Activated T-cell treated with anti-CD3 and anti-CD28 coated beads, Interleukin-2, amount 50 U/mL, for 4 hours (primary cell): ENCODE results near the gene ABCD4. TPM values are rescaled to one million over a fixed set of nuclear protein-coding genes. Genes with fewer than 3 reads are reported as not detected.

Experiments used
- ATAC-seq, 2 donors: fragments of 200-7000 bp; cut with Tn5 transposase; one replicate each; pipeline ENCODE4 v1.10.0; 2021
- DNase-seq: peaks from one replicate; pipeline ENCODE4 v3.0.0-alpha.2; 2020
- H3K27me3 Mint-ChIP-seq: one replicate; pipeline ENCODE4 v1.8.0; 2021; ENCODE audit warnings: low read depth, mixed read lengths
- H3K36me3 Mint-ChIP-seq: one replicate; pipeline ENCODE4 v1.8.0; 2022; ENCODE audit warnings: mixed read lengths; ENCODE audit not compliant: insufficient read depth
- H3K4me1 Mint-ChIP-seq: one replicate; pipeline ENCODE4 v1.8.0; 2021; ENCODE audit warnings: low read depth, mixed read lengths
- H3K4me3 Mint-ChIP-seq: one replicate; pipeline ENCODE4 v1.8.0; 2021; ENCODE audit warnings: mild to moderate bottlenecking, moderate library complexity, mixed read lengths
- H3K9me3 Mint-ChIP-seq: one replicate; pipeline ENCODE4 v1.8.0; 2021; ENCODE audit warnings: mixed read lengths
- total RNA-seq, 3 donors: library from RNA; stranded (reverse); gene quantifications; one replicate each; pipeline ENCODE4 v1.2.1, GENCODE V29; 2021

Gene ABCD4
- total RNA-seq, 3 donors from 2014 or later = 30.4 to 35.7 (median 32.0) TPM

GRCh38 chr14:74240794-74241651 lies 61.7 kb downstream of the ABCD4 start:
- DNase-seq (no peak), ATAC-seq (peak; percentile 34 to 47)
- Mint-ChIP-seq H3K36me3 (no peaks in the 10 kb centered on the region), H3K4me1 (peaks cover 22% of the 10 kb centered on the region), H3K4me3 (peak overlapping the region; percentile 61), H3K9me3 (no peaks in the 10 kb centered on the region), H3K27me3 (peaks cover 81% of the 10 kb centered on the region)

GRCh38 chr14:74239848-74240793 lies 62.6 kb downstream of the ABCD4 start:
- H3K27me3 Mint-ChIP-seq = peaks cover 72% of the 10 kb centered on the region
- H3K36me3 Mint-ChIP-seq = no peaks in the 10 kb centered on the region
- no peak for DNase-seq
- ATAC-seq = peak; percentile 23 to 34
- H3K4me3 Mint-ChIP-seq = peak overlapping the region; percentile 61
- no peaks in the 10 kb centered on the region for H3K9me3 Mint-ChIP-seq
- H3K4me1 Mint-ChIP-seq = peaks cover 22% of the 10 kb centered on the region

GRCh38 chr14:74238974-74239847 lies 63.5 kb downstream of the ABCD4 start, which contains the start of gene VSX2:
Gene VSX2 (plus strand): TSS chr14:74239449. CDS start chr14:74239562, 113 bp downstream.
- Mint-ChIP-seq H3K9me3 (no peaks in the 10 kb centered on the region), H3K27me3 (peaks cover 70% of the 10 kb centered on the region), H3K4me3 (peak within 1 kb of the TSS; percentile 19), H3K36me3 (no peaks in the 10 kb centered on the region), H3K4me1 (peaks cover 22% of the 10 kb centered on the region)
- no peak for ATAC-seq
- no peak for DNase-seq

GRCh38 chr14:74237441-74237840 lies 65.3 kb downstream of the ABCD4 start:
- peaks cover 56% of the 10 kb centered on the region for H3K27me3 Mint-ChIP-seq
- DNase-seq (no peak), ATAC-seq (peak in 1 of 2 donors; percentile 26)
- H3K9me3 Mint-ChIP-seq = peaks cover under 1% of the 10 kb centered on the region
- H3K4me3 Mint-ChIP-seq = no peak overlapping the region
- peaks cover 21% of the 10 kb centered on the region for H3K4me1 Mint-ChIP-seq
- H3K36me3 Mint-ChIP-seq = no peaks in the 10 kb centered on the region

Other genes starting within 250 kb of the ABCD4 start
- gene ALDH6A1, start 218.5 kb downstream of the ABCD4 start, total RNA-seq = 1 to 10 TPM; 2.3 to 4.1 (median 2.9) TPM
- gene LIN52, start 218.0 kb downstream of the ABCD4 start, total RNA-seq = 10 to 100 TPM; 16.9 to 20.2 (median 17.3) TPM
- gene VSX2, start 63.5 kb downstream of the ABCD4 start, total RNA-seq = not detected
- under 1 TPM in 1 of 3 donors, not detected in 2; 0.08 TPM for gene VRTN, start 45.5 kb upstream of the ABCD4 start, total RNA-seq
- gene SYNDIG1L, start 123.3 kb upstream of the ABCD4 start, total RNA-seq = not detected
- gene NPC2, start 190.4 kb upstream of the ABCD4 start, total RNA-seq = 10 to 100 TPM in 2 of 3 donors, 1 to 10 TPM in 1; 10.0 to 11.7 (median 11.1) TPM
- 10 to 100 TPM; 25.9 to 28.6 (median 28.0) TPM for gene ISCA2, start 190.8 kb upstream of the ABCD4 start, total RNA-seq